ENCODE results near the gene NDUFA7. TPM values are rescaled to one million over a fixed set of nuclear protein-coding genes. Genes with fewer than 3 reads are reported as not detected.

The NDUFA7 gene
- total RNA-seq: 10 to 100 TPM; 47.4 to 66.7 TPM

- Mint-ChIP-seq H3K36me3 (peaks cover 14% of the 10 kb centered on the region), H3K4me1 (peaks cover 36% of the 10 kb centered on the region), H3K9me3 (ENCODE audit: low read depth) (no peaks in the 10 kb centered on the region), H3K4me3 (peak within 1 kb of the TSS; percentile 99), H3K27me3 (no peaks in the 10 kb centered on the region), H3K27ac (peak within 1 kb of the TSS; percentile 98)
- ATAC-seq (peak; percentile 92), DNase-seq (peak; percentile 98)
- CTCF ChIA-PET: interaction anchor here (0.8 to 2.9 kb wide), 10 partner anchors 10 to 260 kb away, joined by 3 to 12 read pairs (median 4); no protein-coding TSS in a partner anchor
Measured at GRCh38 chr19:8321067-8321985, at the start of gene NDUFA7, which contains the start of gene RPS28. TSS of gene NDUFA7 (minus strand) at chr19:8321375. CDS start at chr19:8321358, 17 bp downstream. TSS of gene RPS28 (plus strand) at chr19:8321496. CDS start at chr19:8321531, 35 bp downstream.

GRCh38 chr19:8370176-8371010, 49.2 kb upstream of the NDUFA7 start:
- ATAC-seq (no peak), DNase-seq (no peak)
- Mint-ChIP-seq H3K4me3 (no peak overlapping the region), H3K36me3 (no peaks in the 10 kb centered on the region), H3K27me3 (peaks cover 26% of the 10 kb centered on the region), H3K9me3 (ENCODE audit: low read depth) (no peaks in the 10 kb centered on the region), H3K4me1 (peaks cover 1% of the 10 kb centered on the region), H3K27ac (no peak overlapping the region)
- CTCF ChIA-PET: interaction anchor here (0.6 kb wide), 1 partner anchor 234 kb away, joined by 3 read pairs; no protein-coding TSS in a partner anchor

GRCh38 chr19:8367327-8368001, 46.3 kb upstream of the NDUFA7 start:
- Mint-ChIP-seq H3K9me3 (ENCODE audit: low read depth) (no peaks in the 10 kb centered on the region), H3K27me3 (peaks cover 38% of the 10 kb centered on the region), H3K27ac (no peak overlapping the region), H3K4me3 (no peak overlapping the region), H3K36me3 (peaks cover 2% of the 10 kb centered on the region), H3K4me1 (peaks cover 8% of the 10 kb centered on the region)
- no peak for DNase-seq
- ATAC-seq: no peak
- CTCF ChIA-PET: interaction anchor here (1.2 kb wide), 2 partner anchors 13 to 14 kb away, joined by 4 to 6 read pairs; no protein-coding TSS in a partner anchor

- peaks cover 2% of the 10 kb centered on the region for H3K36me3 Mint-ChIP-seq
- no peaks in the 10 kb centered on the region for H3K9me3 Mint-ChIP-seq (ENCODE audit: low read depth)
- CTCF ChIA-PET: interaction anchor here (1.2 kb wide), 1 partner anchor 13 kb away, joined by 4 read pairs; no protein-coding TSS in a partner anchor
- H3K4me1 Mint-ChIP-seq: peaks cover 8% of the 10 kb centered on the region
- H3K27ac Mint-ChIP-seq: no peak overlapping the region
- no peak overlapping the region for H3K4me3 Mint-ChIP-seq
- H3K27me3 Mint-ChIP-seq: peaks cover 43% of the 10 kb centered on the region
- ATAC-seq (no peak), DNase-seq (no peak)
Measured at GRCh38 chr19:8366961-8367326, 45.8 kb upstream of the NDUFA7 start.

- H3K27me3 Mint-ChIP-seq: peaks cover 46% of the 10 kb centered on the region
- no peak overlapping the region for H3K27ac Mint-ChIP-seq
- H3K36me3 Mint-ChIP-seq: peaks cover 2% of the 10 kb centered on the region
- H3K4me1 Mint-ChIP-seq: peaks cover 10% of the 10 kb centered on the region
- CTCF ChIA-PET: interaction anchor here (1.2 to 4.7 kb wide), 4 partner anchors 12 to 34 kb away, joined by 3 to 34 read pairs (median 4); partner anchors contain the start of gene KANK3
- ATAC-seq (no peak), DNase-seq (no peak)
- no peak overlapping the region for H3K4me3 Mint-ChIP-seq
- no peaks in the 10 kb centered on the region for H3K9me3 Mint-ChIP-seq (ENCODE audit: low read depth)
Measured at GRCh38 chr19:8366121-8366581, 45.0 kb upstream of the NDUFA7 start.

GRCh38 chr19:8363803-8364771, 42.9 kb upstream of the NDUFA7 start, which contains the start of gene ANGPTL4:
TSS of gene ANGPTL4 (plus strand) at chr19:8364155. CDS start at chr19:8364322, 167 bp downstream.
- Mint-ChIP-seq H3K27ac (peak within 1 kb of the TSS; percentile 39), H3K9me3 (ENCODE audit: low read depth) (no peaks in the 10 kb centered on the region)
- CTCF ChIA-PET: interaction anchor here (0.9 to 4.7 kb wide), 3 partner anchors 10 to 222 kb away, joined by 3 to 34 read pairs (median 5); no protein-coding TSS in a partner anchor

GRCh38 chr19:8361921-8362793, 41.0 kb upstream of the NDUFA7 start:
- H3K27ac Mint-ChIP-seq: no peak overlapping the region
- H3K9me3 Mint-ChIP-seq (ENCODE audit: low read depth): no peaks in the 10 kb centered on the region
- ATAC-seq: no peak
- no peak for DNase-seq
- CTCF ChIA-PET: interaction anchor here (1.6 to 4.7 kb wide), 2 partner anchors 8 to 332 kb away, joined by 3 to 34 read pairs; no protein-coding TSS in a partner anchor
- peaks cover 2% of the 10 kb centered on the region for H3K36me3 Mint-ChIP-seq
- peaks cover 8% of the 10 kb centered on the region for H3K4me1 Mint-ChIP-seq
- H3K27me3 Mint-ChIP-seq: peaks cover 36% of the 10 kb centered on the region
- no peak overlapping the region for H3K4me3 Mint-ChIP-seq

More at GRCh38 chr19:8363803-8364771, 42.9 kb upstream of the NDUFA7 start, which contains the start of gene ANGPTL4:
- H3K36me3 Mint-ChIP-seq: peaks cover 2% of the 10 kb centered on the region
- ATAC-seq: peak; percentile 82
- H3K27me3 Mint-ChIP-seq: peaks cover 46% of the 10 kb centered on the region
- H3K4me1 Mint-ChIP-seq: peaks cover 10% of the 10 kb centered on the region
- DNase-seq: peak; percentile 76
- peak within 1 kb of the TSS; percentile 77 for H3K4me3 Mint-ChIP-seq

- peaks cover 3% of the 10 kb centered on the region for H3K9me3 Mint-ChIP-seq (ENCODE audit: low read depth)
- DNase-seq: no peak
- no peak overlapping the region for H3K4me3 Mint-ChIP-seq
- no peak overlapping the region for H3K27ac Mint-ChIP-seq
- no peak for ATAC-seq
- peaks cover 20% of the 10 kb centered on the region for H3K27me3 Mint-ChIP-seq
- H3K36me3 Mint-ChIP-seq: peaks cover 2% of the 10 kb centered on the region
- H3K4me1 Mint-ChIP-seq: peaks cover 16% of the 10 kb centered on the region
- CTCF ChIA-PET: interaction anchor here (1.3 to 2.1 kb wide), 2 partner anchors 12 to 221 kb away, joined by 5 to 7 read pairs; no protein-coding TSS in a partner anchor
Measured at GRCh38 chr19:8360196-8360595, 39.0 kb upstream of the NDUFA7 start.

GRCh38 chr19:8358948-8359347, 37.8 kb upstream of the NDUFA7 start:
- H3K4me3 Mint-ChIP-seq: no peak overlapping the region
- peaks cover 15% of the 10 kb centered on the region for H3K27me3 Mint-ChIP-seq
- peaks cover 3% of the 10 kb centered on the region for H3K9me3 Mint-ChIP-seq (ENCODE audit: low read depth)
- H3K36me3 Mint-ChIP-seq: peaks cover 2% of the 10 kb centered on the region
- peaks cover 14% of the 10 kb centered on the region for H3K4me1 Mint-ChIP-seq
- no peak overlapping the region for H3K27ac Mint-ChIP-seq
- CTCF ChIA-PET: interaction anchor here (0.8 to 2.1 kb wide), 3 partner anchors 11 to 222 kb away, joined by 3 to 7 read pairs (median 4); partner anchors contain the start of gene RAB11B
- no peak for ATAC-seq
- no peak for DNase-seq

- Mint-ChIP-seq H3K36me3 (no peaks in the 10 kb centered on the region), H3K27ac (no peak overlapping the region), H3K9me3 (ENCODE audit: low read depth) (peaks cover 3% of the 10 kb centered on the region), H3K27me3 (peaks cover 9% of the 10 kb centered on the region), H3K4me3 (no peak overlapping the region), H3K4me1 (peaks cover 10% of the 10 kb centered on the region)
- ATAC-seq (no peak), DNase-seq (no peak)
- CTCF ChIA-PET: interaction anchor here (1.1 to 1.6 kb wide), 2 partner anchors 9 to 229 kb away, joined by 3 to 4 read pairs; no protein-coding TSS in a partner anchor
Measured at GRCh38 chr19:8357007-8357521, 35.9 kb upstream of the NDUFA7 start.
